SKM-1 treated with dmso at 0.1 percent for 144 hours (cell line): ENCODE data around the gene NR2C1.
"Not testable (repeated sequence)": the region's sequence is repeated elsewhere in the genome, so short reads cannot be mapped to it uniquely, and the experiment has no call there.

Experiments used
- DNase-seq: peaks from one replicate; lab custom pipeline; 2025; ENCODE audit not compliant: unreplicated experiment; lab: John Stamatoyannopoulos, UW

Gene NR2C1

DNA sequence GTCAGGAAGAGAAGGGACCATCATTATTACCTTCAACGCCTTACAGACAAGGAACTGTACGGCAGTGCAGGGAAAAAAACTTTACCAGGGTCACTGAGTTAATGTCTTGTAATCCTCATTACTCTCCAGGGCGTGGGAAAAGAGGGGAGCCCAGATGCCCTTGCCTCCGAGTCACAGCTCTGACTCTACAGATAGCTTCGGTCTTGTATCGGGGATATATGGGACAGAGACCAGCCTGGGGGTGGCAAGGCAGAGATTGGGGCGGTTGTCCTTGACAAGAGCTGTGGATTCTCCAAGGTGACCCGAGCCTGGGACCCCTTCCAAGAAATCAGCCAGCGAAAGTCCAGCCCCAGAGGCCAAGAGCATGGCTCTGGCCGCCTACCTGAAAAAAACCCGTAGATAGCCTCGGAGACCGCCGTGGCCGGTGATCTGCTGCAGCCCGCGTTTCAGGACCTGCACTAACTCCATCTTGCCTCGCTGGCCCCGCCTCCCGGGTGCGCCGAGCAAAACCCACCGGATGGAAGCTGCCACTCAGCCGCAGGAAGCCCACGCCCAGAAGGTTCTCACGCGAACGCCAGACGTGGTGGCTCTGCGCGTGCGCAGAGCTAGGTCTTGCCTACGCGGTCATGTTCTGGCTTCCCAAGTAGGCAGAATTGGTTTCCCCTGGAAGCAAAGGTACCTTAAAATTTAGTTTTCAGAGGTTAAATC is 70.1 kb downstream of the NR2C1 start, which contains the start of gene NDUFA12:
NDUFA12 (minus strand) TSS at position 485 of the 708 bp plus-strand sequence; CDS start at position 468, 17 bp downstream.
- peak; percentile 66 for DNase-seq

DNA sequence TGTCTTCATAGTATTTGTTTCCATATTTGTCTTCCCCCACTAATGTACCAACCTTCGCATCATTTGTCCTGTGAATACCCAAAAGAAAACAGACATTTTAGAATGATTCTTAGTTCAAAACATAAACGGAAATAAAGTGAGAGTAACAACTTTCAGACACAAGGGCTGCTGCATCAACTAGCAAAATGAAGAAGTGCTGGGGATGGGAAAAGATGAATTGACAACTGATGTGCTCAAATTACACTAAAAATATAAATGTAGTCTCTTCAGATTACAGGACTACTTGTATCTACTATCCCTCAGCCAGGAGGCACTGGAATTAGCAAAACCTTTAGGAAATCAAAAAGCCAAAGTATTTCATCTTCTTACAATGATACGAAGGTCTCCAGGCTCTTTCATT is 70.7 kb downstream of the NR2C1 start:
- no peak for DNase-seq

DNA sequence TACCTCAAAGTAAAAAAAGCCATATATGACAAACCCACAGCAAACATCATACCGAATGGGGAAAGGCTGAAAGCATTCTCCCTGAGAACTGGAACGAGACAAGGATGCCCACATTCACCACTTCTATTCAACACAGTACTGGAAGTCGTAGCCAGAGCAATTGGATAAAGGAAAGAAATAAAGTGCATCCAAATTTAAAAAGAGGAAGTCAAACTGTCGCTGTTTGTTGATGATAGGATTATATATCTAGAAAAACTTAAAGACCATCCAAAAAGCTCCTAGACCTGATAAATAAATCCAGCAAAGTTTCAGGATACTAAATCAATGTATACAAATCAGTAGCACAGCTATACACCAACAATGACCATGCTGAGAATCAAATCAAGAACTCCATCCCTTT is 75.1 kb downstream of the NR2C1 start:
- DNase-seq: no peak

DNA sequence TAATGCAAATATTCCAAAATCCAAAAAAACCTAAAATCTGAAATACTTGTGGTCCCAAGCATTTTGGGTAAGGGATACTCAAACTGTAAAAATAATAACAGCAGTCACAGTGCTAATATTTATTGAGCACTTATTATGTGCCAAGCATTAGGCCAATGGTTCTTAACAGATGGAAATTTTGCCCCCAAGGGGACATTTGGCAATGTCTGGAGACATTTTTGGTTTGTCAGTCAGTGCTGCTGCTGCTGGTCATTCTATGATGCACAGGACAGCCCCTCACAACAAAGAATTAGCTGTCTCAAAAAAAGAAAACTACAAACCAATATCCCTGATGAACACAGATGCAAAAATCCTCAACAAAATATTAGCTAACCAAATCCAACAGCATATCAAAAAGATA is 75.7 kb downstream of the NR2C1 start:
- DNase-seq: no peak

DNA sequence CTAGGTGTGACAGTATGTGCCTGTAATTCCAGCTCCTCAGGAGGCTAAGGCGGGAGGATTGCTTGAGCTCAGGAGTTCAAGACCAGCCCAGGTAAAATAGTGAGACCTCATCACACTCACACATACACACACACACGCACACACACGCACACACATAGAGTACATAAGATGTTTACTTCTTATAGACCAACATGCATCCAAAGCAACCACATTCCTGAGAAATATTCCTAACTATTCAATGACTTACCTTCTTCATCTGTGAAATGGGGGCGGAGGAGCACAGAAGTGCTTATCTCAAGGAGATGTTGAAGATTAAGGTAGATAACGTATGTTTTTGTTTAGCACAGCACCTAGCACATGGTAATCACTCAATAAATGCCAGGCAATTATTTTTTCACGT is 76.4 kb downstream of the NR2C1 start:
- no peak for DNase-seq

DNA sequence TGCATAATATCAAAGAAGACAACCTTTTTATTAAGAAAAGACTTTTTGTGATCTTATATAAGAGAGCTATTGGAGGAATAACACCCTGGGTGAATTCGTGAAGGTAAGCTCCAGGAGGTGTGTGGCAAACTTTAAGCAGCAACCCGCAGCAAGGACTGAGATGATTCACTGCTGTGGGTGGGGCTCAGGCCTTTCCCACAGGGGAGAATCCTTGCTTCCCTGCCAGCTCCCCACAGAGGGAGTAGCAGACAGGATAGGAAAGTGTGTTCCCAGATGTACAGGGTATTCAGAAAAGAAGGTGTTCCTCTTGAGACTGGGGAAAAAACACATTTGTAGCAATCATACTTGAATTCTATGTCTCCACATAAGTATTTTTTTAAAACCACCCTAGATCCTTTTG is 79.1 kb downstream of the NR2C1 start:
- DNase-seq: no peak

DNA sequence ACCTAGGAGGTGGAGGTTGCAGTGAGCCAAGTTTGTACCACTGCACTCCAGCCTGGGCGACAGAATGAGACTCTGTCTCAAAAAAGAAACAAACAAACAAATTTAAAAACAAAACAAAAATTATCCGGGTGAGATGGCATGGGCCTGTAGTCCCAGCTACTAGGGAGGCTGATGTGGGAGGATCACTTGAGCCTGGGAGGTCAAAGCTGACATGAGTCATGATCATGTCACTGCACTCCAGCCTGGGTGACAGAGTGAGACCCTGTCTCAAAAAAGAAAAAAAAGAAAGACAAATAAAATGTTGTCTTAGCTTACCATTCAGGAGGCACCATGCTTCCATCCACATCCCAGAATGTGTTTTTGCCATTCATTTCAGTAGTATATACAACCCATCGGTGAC is 79.6 kb downstream of the NR2C1 start:
- not testable (repeated sequence) for DNase-seq

DNA sequence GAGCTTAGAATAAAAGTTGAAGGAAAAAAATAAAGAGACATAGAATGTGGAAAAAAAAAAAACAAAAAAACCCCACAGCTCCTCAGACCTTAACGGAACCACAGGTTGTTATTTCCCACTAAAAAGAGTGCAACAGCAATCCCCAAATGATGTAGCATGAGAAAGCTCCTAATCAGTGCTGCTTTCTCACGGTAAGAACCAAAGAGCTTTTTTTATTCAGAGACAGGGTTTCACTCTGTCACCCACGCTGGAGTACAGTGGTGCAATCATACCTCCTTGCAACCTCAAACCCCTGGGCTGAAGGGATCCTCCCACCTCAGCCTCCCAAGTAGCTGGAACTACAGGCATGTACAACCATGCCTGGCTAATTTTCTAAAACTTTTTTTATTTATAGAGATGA is 83.2 kb downstream of the NR2C1 start:
- DNase-seq: no peak

DNA sequence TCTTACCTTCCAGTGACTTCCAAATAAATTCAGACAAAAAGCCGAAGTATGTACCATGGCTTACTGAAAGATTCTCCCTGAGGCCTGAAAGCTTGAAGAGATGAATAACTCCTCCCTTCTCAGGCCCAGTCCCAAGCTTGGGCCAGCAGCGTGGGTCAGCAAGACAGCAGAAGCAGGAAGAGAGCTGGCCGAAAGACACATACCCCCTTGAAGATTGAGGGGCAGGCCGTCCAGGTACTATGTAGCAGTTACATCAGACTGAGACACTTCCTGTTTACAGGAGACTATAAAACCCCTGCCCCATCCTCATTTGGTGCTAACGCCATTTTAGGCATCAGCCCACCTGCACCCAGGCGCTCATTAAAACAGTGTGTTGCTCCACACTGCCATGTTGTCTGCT is 84.9 kb downstream of the NR2C1 start:
- DNase-seq: no peak

DNA sequence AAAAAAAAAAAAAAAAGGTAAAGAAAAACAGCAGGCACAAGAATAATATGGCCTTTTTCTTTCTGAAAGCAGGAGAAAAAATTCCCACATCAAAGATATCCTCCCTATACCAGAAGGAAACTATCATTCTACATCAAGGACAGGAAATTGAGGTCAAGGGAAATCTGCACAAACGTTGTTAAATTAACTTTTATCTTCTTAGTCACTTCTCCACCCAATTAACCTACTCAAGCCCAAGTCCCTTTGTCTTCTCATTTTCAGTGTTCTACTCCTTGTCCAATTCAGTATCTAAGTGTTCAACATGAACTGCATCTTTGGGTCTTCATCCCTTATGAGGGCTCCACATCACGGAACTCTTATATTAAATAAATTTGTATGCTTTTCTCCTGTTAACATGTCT is 85.6 kb downstream of the NR2C1 start:
- DNase-seq: no peak

DNA sequence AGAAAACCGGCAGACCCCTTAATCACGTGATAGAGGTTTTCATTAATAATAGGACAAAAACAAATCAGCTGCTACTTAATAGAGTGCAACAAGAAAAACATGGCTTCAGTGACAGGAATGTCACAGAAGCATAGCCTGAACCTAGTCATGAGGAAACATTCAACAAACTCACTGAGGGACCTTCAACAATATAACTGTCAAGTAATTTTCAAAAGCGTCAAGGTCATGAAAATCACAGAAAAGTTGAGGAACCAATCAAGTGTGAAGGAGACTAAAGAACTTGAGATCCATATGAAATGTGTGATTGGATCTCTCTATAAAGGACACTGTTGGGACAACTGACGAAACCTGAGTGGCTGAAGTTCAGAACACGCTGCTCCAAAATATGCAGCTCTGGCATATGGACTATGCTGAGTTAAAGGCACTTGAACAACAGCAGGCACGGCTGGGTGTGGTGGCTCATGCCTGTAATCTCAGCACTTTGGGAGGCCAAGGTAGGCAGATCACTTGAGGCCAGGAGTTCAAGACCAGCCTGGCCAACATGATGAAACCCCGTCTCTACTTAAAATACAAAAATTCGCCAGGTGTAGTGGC is 86.2 kb downstream of the NR2C1 start:
- no peak for DNase-seq

DNA sequence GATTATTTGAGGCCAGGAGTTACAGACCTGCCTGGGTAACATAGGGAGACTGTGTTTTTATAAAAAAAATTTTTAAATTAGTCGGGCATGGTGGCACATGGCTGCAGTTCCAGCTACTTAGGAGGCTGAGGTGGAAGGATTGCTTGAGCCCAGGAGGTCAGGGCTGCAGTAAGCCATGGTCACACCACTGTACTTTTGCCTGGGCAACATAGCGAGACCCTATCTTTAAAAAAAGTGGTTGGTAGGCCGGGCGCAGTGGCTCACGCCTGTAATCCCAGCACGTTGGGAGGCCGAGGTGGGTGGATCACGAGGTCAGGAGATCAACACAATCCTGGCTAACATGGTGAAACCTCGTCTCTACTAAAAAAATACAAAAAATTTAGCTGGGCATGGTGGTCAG is 88.3 kb downstream of the NR2C1 start:
- DNase-seq: not testable (repeated sequence)

DNA sequence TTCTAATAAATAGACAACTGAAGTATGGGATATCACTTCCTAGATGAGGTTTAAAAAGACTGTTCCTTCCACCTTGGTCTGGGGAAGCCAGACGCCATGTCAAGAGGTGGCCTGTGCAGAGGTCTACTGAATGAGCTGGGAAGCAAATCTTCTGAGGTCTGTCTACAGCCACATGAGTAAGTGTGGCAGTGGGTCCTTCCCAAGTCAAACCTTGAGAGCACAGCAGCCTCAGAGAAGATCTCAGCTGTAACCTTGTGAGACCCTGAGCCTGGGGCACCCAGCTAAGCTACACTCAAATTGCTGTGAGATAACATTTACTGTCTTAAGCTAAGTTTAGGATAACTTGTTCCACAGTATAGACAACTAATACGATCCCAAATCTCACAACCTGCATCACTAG is 90.1 kb downstream of the NR2C1 start:
- DNase-seq: no peak

DNA sequence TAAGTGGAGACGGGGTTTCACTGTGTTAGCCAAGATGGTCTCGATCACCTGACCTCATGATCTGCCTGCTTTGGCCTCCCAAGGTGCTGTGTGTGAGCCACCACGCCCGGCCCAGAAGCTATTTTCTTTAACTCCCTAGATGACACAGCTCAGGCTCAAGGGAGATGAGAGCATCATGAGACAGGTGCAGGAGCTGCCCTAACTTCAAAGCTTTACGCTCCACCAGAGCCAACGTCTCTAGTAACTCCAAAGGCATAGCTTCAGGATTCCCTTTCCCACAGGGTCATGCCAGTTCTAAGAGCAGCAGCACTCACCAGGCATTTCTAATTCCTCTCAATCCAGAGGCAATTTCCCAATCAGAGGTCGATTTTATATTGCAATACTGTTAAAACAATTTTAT is 91.0 kb downstream of the NR2C1 start:
- DNase-seq: no peak

DNA sequence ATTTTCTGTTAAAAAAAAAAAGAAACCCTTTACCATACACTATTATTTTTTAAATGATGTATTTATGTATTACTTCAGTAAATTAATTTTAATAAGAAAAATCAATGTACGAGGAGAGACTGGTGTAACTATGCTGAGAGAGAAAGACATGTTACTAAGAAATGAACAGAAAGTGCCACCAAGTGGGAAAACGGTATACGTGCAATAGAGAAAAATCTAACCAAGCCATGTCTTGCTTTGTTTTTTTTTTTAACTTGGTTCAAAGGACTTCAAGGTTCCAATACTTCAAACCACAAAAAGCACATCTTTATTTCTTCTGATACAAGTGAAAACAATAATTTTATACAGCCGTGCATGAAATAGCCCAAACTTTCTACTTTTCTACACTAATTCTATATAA is 92.8 kb downstream of the NR2C1 start:
- DNase-seq: no peak

DNA sequence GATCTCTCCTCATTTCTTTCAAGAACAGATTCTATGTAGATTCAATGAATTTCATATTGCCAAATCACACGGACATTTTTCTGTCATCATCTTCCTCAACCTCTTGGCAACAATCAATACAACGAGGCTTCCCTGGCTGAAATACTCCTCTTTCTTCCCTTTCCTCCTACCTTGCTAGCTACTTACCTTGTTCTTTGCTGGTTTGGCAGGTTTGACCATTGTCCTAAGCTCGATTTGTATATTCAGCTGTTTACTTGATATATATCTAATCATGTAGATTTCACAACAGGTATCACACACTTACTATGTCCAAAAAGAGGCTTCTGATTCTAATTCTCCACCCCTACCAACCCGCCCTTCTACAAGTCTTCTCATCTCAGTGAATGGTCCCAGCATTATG is 93.5 kb downstream of the NR2C1 start:
- DNase-seq: no peak

DNA sequence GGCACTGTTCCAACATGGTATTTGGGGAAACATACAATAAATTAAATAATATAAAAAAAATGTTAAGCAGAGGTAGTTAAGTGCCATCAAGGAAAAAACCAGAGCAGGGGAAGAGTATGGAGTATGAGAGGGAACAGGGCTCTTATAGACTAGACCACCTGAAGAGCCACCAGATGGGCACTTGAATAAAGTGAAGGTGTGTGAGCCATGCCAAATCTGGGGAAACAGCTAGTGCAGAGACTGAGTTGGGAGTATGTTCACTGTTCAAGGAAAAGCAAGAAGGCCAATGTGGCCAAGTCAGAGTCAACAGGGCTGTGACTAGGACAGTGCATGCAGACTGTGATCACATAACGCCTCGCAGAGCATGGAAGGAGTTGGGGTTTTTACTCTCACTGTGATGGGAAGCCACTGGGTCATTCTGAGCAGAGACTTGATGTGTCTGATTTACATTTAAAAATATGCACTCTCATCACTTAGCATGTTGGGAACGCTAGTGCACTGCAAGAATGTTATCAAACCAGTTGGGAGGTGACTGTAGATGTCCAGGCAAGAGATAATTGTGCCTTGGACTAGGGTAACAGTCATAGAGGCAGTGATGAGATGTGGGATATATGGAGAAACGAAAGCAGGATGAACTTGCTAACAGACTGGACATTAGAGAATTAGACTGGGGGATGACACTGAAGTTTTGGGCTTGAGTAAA is 95.5 kb downstream of the NR2C1 start:
- no peak for DNase-seq

DNA sequence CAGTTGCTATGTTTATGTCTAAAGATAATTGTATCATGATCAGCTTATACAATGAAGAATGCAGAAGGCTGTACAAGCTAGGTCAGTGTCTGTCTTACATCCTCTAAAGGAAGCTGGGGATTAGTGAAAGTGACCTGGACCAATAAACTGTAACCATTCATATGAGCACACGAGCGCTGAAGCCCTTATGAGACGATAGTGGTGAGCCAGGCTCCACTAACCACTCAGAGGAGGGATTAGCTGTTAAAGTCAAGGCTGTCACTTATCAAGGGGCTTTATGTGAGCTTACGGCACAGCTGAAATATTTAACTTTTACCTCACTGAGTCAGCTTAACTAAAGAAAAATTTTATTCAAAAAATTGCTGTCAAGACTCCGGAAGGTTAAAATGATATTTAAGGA is 100.2 kb downstream of the NR2C1 start:
- no peak for DNase-seq

DNA sequence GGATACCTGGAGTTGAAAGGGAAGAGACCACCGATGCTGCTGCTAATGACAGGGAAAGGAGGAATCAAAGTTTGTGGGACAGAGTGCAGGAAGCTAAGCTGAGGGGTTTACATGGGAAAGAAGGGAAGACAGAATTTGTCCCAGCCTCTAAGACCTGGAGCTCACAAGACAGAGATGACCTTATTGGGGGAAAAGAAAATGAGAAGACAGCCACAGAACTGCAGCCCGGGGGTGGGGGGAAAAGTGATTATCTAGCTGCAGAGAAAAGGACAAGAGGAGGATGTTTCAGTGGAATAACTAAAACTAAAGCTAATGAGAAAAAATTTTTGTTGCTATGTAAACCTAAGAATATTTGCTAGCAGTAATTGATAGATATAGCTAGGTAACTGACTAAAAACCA is 100.6 kb downstream of the NR2C1 start:
- DNase-seq: no peak

DNA sequence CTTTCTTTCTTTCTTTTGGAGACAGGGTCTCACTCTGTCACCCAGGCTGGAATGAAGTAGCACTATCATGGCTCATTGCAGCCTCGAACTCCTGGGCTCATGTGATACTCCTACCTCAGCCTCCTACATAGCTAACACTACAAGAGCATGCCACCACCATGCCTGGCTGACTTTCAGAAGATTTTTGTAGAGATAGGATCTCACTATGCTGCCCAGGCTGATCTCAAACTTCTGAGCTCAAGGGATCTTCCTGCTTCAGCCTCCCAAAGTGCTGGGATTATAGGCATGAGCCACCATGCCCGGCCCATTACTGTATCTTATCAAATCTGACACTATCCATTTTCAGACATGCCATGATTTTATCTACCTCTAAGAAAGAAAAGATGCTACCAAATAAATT is 101.5 kb downstream of the NR2C1 start:
- DNase-seq: no peak

DNA sequence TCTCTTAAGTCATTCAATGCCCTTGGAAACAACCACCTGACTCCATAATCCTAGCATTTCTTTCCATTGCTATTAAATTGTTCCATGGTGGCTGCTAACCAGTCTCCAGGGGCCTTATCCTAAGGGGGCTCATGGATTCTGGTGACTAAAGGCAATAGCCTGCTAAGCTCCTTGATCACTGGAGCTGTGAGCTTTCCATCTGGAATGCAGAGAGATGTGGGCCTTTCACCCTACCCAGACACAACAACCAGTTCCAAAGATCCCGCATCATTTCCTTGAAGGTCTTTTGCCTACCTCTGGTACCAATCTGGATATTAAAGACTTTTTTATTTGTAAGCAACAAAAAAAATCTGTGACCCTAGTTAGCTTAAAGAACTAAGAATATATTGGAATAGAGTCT is 102.9 kb downstream of the NR2C1 start:
- DNase-seq: no peak
